Endodermal cell (in vitro differentiated cells): ENCODE results near the gene ECI2. TPM values are rescaled to one million over a fixed set of nuclear protein-coding genes. Genes with fewer than 3 reads are reported as not detected.
A peak's percentile ranks its signal among the peaks of the same experiment; 100 is the strongest.

Experiments used
- DNase-seq: peaks from one replicate; pipeline ENCODE4 v3.0.0-alpha.2; 2017
- H3K27ac ChIP-seq: 2 replicates; pipeline ENCODE4 v1.5.1; 2013; ENCODE audit warnings: mild to moderate bottlenecking, low read depth, low read length, moderate library complexity
- H3K27me3 ChIP-seq: 2 replicates; pipeline ENCODE4 v1.6.1; 2013; ENCODE audit warnings: mild to moderate bottlenecking, low read length, moderate library complexity; ENCODE audit not compliant: insufficient read depth, control insufficient read depth, poor library complexity, severe bottlenecking
- H3K36me3 ChIP-seq: 2 replicates; pipeline ENCODE4 v1.7.0; 2013; ENCODE audit warnings: mild to moderate bottlenecking, low read length, moderate library complexity; ENCODE audit not compliant: control insufficient read depth, insufficient read depth
- H3K4me1 ChIP-seq: one replicate; pipeline ENCODE4 v1.7.0; 2013; ENCODE audit warnings: low read length; ENCODE audit not compliant: control insufficient read depth, insufficient read depth
- H3K4me3 ChIP-seq: 2 replicates; pipeline ENCODE4 v1.5.1; 2013; ENCODE audit warnings: mild to moderate bottlenecking, low read length, moderate library complexity
- H3K9ac ChIP-seq: 2 replicates; pipeline ENCODE4 v1.6.1; 2013; ENCODE audit warnings: mild to moderate bottlenecking, low read length, moderate library complexity; ENCODE audit not compliant: poor library complexity, severe bottlenecking; ENCODE audit errors: extremely low read depth
- H3K9me3 ChIP-seq: 2 replicates; pipeline ENCODE4 v1.6.1; 2013; ENCODE audit warnings: mild to moderate bottlenecking, low read length, moderate library complexity; ENCODE audit not compliant: control insufficient read depth
- H3K27ac Mint-ChIP-seq: 2 replicates; pipeline ENCODE4 v1.8.0; 2020; ENCODE audit warnings: mixed read lengths
- H3K27me3 Mint-ChIP-seq: 2 replicates; pipeline ENCODE4 v1.8.0; 2021; ENCODE audit warnings: mild to moderate bottlenecking, mixed read lengths; ENCODE audit not compliant: insufficient read depth
- H3K36me3 Mint-ChIP-seq: 2 replicates; pipeline ENCODE4 v1.8.0; 2020; ENCODE audit warnings: low read depth, mixed read lengths
- H3K4me1 Mint-ChIP-seq: 2 replicates; pipeline ENCODE4 v1.8.0; 2020; ENCODE audit warnings: mixed read lengths
- H3K4me3 Mint-ChIP-seq: 2 replicates; pipeline ENCODE4 v1.8.0; 2020; ENCODE audit warnings: mild to moderate bottlenecking, moderate library complexity, mixed read lengths
- H3K9me3 Mint-ChIP-seq: 2 replicates; pipeline ENCODE4 v1.8.0; 2020; ENCODE audit warnings: mild to moderate bottlenecking, mixed read lengths
- WGBS, 2 experiments: methylation state at CpG; one replicate each; pipeline versions ENCODE4 v1.1.5 to v1.1.7; 2013; ENCODE audit warnings: missing lambda C conversion rate in 2 of 2, mixed read lengths in 1 of 2; ENCODE audit not compliant: insufficient coverage in 1 of 2, insufficient read length in 1 of 2; 5-methylcytosine and 5-hydroxymethylcytosine counted together
- total RNA-seq, 2 donors: library from RNA; stranded (reverse); fragmentation: NEBNext Ultra II Directional in 1 of 2; extraction: Animal tissue kit (Norgen Biotek cat#: 25700) in 1 of 2; gene quantifications; 2 replicates in 1 of 2; 3 replicates in 1 of 2; pipeline ENCODE4 v1.2.1, GENCODE V29; 2021
- TF ChIP-seq, protein P1 (sequence below): fragments of 200-600 bp; sonication (generic); conservative IDR thresholded peaks from 2 replicates; pipeline ENCODE4 v1.5.0; 2021; ENCODE audit warnings: antibody characterized with exemption, mild to moderate bottlenecking

Gene ECI2
- total RNA-seq, 2 donors from 2014 or later: 40.4 to 58.2 TPM

DNA sequence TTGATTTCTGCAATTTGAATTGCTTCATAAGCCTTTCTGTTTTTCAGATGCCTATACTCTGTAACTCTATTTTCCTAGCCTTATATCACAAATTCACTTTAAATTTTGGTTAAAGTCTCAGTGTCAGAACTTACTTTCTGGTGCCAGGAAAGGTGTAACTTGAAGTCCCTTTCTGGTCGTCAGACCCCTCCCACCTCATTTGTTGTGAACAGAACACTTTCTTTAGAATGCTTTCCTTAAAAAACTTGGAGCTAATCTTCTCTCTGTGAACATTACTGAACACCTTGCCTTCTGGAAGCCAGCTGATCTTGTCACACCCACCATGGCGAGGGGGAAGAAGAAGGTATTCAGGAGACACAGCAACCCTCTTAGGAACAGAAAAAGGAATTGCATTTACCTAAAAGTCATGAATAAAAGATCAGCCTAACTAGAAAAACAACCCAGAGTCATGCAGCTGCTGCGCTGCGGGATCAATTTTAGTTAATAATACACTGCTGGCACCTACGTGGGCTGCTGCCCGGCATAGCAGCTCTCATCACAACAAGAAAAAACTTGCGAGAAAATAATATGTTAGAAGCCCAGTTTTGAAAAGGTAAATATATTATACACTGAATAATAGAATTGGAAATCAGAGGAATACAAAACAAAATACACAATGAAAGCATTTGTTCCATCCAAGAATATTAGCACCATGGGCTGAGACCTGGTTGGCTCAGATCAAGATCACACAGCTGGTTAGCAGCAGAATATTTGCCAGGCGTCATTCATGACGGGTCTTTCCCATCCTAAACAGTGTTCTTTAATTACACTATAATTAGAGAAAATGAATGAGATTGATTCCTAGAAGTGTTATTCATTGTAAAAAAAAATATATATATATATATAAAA, 50.7 kb downstream of the ECI2 start:
- no peaks in the 10 kb centered on the region for H3K9me3 ChIP-seq
- no peak for DNase-seq
- Mint-ChIP-seq H3K9me3 (no peaks in the 10 kb centered on the region), H3K4me1 (peaks cover 9% of the 10 kb centered on the region), H3K27me3 (no peaks in the 10 kb centered on the region), H3K36me3 (no peaks in the 10 kb centered on the region), H3K27ac (peak overlapping the region; percentile 6), H3K4me3 (no peak overlapping the region)
- no peak overlapping the region for H3K27ac ChIP-seq
- no peak overlapping the region for H3K4me3 ChIP-seq
- no peak overlapping the region for H3K9ac ChIP-seq
- TF ChIP-seq, protein P1, sequence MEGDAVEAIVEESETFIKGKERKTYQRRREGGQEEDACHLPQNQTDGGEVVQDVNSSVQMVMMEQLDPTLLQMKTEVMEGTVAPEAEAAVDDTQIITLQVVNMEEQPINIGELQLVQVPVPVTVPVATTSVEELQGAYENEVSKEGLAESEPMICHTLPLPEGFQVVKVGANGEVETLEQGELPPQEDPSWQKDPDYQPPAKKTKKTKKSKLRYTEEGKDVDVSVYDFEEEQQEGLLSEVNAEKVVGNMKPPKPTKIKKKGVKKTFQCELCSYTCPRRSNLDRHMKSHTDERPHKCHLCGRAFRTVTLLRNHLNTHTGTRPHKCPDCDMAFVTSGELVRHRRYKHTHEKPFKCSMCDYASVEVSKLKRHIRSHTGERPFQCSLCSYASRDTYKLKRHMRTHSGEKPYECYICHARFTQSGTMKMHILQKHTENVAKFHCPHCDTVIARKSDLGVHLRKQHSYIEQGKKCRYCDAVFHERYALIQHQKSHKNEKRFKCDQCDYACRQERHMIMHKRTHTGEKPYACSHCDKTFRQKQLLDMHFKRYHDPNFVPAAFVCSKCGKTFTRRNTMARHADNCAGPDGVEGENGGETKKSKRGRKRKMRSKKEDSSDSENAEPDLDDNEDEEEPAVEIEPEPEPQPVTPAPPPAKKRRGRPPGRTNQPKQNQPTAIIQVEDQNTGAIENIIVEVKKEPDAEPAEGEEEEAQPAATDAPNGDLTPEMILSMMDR: no peak
- peaks cover 3% of the 10 kb centered on the region for H3K4me1 ChIP-seq
- H3K27me3 ChIP-seq: no peaks in the 10 kb centered on the region
- H3K36me3 ChIP-seq: no peaks in the 10 kb centered on the region
- whole genome bisulfite sequencing, 2 experiments: 81 to 87% methylated on average over 4 to 6 of the region's 9 CpGs

DNA sequence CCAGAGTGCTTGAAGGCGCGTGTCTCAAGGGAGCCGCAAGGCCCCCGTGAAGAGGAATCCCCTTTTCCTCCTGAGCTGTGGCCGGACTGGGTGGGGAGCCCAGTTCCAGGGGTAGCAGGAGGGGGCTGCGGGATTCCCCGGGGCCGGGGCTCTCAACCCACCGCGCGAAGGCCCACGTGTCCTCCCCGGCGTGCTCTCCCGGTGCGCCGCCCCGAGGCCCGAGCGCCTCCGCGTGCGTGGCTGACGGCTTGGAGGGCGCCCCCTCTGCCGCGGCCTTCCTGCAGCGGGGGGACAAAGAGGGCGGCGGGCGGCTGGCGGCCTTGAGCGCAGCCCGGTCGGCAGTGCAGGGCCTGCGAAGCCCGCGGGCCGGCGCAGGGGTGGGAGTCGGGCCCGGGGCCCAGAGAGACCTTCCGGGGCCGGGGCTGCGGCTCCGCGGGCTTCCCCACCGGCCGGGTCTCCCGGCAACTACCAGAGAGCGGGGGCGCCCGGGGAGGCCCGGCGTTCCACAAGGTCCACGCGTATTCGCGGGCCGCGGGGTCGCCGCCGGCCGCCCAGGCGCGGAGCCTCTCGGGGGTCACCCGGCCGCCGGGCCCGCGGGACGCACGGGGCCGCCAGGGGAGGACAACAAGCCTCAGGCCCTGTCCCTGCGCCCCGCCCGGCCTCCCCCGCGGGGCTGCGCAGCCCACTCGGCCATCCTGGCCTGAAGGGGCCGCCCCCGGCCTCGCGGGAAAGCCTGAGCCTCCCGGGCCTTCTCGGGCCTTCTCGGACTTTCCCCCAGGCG, 56.5 kb downstream of the ECI2 start, which contains the start of gene FAM217A:
TSS of gene FAM217A (minus strand) at position 447 of the 781 bp plus-strand sequence. CDS start 1,723 bp downstream, outside the sequence.
- no peak within 1 kb of the TSS for H3K27ac Mint-ChIP-seq
- Histone ChIP-seq H3K4me3 (no peak within 1 kb of the TSS), H3K4me1 (peaks cover 7% of the 10 kb centered on the region), H3K9me3 (no peaks in the 10 kb centered on the region), H3K27me3 (no peaks in the 10 kb centered on the region), H3K27ac (no peak within 1 kb of the TSS), H3K9ac (no peak within 1 kb of the TSS), H3K36me3 (no peaks in the 10 kb centered on the region)
- no peaks in the 10 kb centered on the region for H3K36me3 Mint-ChIP-seq
- whole genome bisulfite sequencing, 2 experiments: 96 to 98% methylated on average over 37 to 91 of the region's 91 CpGs
- peak; percentile 70 for DNase-seq
- peaks cover 4% of the 10 kb centered on the region for H3K27me3 Mint-ChIP-seq
- TF ChIP-seq, protein P1: no peak
- H3K4me1 Mint-ChIP-seq: peaks cover 16% of the 10 kb centered on the region
- peaks cover 9% of the 10 kb centered on the region for H3K9me3 Mint-ChIP-seq
- no peak within 1 kb of the TSS for H3K4me3 Mint-ChIP-seq

DNA sequence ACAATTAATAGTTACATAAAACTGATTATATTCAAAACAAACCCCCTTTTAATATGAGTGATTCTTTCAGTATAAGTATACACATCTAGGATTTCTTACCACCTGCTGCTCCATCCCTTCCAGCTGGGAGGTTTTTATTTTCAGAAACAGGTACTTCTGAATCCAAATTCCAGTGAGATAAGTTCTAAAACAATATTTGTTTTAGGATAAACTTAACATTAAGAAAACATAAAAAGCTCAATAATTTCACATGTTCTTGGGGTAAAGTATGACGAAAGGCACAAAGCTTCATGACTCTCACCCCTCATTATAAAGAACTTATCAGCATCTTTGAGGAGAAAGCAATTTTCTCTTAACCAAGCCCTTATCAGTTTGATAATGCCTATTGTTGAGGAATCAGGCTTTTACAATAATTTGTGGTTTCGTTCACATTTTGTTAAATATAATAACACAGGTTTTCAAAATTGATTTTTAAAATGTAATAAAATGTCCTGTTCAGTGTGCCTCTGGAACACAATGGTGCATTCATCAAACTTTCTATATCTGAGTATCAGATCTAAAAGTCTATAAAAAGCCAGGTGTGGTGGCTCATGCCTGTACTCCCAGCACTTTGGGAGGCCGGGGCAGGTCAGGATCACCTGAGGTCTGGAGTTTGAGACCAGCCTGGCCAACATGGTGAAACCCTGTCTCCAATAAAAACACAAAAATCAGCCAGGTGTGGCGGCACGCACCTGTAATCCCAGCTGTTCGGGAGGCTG, 60.7 kb downstream of the ECI2 start:
- no peak for DNase-seq
- Mint-ChIP-seq H3K4me3 (no peak overlapping the region), H3K4me1 (peaks cover 13% of the 10 kb centered on the region), H3K27ac (no peak overlapping the region), H3K27me3 (peaks cover 4% of the 10 kb centered on the region), H3K9me3 (peaks cover 9% of the 10 kb centered on the region), H3K36me3 (no peaks in the 10 kb centered on the region)
- Histone ChIP-seq H3K36me3 (no peaks in the 10 kb centered on the region), H3K4me3 (no peak overlapping the region), H3K27me3 (no peaks in the 10 kb centered on the region), H3K9ac (no peak overlapping the region), H3K4me1 (peaks cover 4% of the 10 kb centered on the region), H3K9me3 (no peaks in the 10 kb centered on the region), H3K27ac (no peak overlapping the region)
- TF ChIP-seq, protein P1: no peak
- 93 to 100% methylated on average over 2 to 5 of the region's 6 CpGs for WGBS, 2 experiments
